ENCODE data around the gene SLC35B2.

SLC35B2 gene

GRCh38 chr6:44253307-44254101, 3.8 kb downstream of the SLC35B2 start:
- no peak for DNase-seq (ENCODE audit: low read depth)

DNA sequence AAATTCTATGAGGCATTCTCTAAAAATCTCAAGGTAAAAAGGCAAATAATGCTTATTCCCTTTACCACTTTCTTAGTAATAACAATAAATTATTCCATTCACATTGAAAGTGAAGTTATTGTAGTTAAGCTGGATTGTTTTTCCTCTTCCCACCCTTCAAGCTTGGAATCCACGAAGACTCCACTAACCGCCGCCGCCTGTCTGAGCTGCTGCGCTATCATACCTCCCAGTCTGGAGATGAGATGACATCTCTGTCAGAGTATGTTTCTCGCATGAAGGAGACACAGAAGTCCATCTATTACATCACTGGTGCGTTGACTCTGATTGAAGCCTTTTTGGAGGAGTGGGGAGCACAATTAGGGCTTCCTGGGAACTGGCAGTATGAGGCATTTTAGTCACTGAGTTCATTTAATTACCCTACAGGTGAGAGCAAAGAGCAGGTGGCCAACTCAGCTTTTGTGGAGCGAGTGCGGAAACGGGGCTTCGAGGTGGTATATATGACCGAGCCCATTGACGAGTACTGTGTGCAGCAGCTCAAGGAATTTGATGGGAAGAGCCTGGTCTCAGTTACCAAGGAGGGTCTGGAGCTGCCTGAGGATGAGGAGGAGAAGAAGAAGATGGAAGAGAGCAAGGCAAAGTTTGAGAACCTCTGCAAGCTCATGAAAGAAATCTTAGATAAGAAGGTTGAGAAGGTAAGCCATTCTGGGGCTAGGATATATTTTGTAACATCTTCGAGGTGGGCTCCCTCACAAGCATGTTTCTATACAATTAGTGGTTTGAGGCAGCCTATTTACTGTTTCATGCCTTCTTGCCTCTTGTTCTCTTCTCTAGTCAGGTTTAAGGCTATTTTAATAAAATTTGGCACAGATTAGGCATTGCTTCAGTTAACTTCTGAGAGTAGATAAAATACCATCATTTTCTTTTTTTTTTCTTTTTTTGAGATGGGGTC, 5.5 kb downstream of the SLC35B2 start:
- no peak for DNase-seq (ENCODE audit: low read depth)

DNA sequence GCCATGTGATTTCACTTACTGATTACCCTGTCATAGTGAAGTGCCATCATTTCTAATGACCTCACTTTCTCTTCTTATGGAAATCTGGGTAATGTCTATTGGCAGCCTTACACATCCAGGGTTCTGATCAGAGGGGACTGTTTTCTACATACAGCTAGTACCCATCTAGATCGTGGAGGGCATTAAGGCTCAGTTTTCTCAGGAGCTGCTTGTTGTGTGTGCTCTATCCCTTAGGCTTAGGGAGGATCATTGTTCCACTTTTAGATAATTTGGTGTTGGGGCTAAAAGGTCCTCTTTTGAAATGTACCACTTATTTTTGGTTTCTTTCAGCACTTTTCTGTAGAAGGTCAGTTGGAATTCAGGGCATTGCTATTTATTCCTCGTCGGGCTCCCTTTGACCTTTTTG, 6.6 kb downstream of the SLC35B2 start:
- no peak for DNase-seq (ENCODE audit: low read depth)

GRCh38 chr6:44250067-44250717, 7.1 kb downstream of the SLC35B2 start:
- no peak for DNase-seq (ENCODE audit: low read depth)

DNA sequence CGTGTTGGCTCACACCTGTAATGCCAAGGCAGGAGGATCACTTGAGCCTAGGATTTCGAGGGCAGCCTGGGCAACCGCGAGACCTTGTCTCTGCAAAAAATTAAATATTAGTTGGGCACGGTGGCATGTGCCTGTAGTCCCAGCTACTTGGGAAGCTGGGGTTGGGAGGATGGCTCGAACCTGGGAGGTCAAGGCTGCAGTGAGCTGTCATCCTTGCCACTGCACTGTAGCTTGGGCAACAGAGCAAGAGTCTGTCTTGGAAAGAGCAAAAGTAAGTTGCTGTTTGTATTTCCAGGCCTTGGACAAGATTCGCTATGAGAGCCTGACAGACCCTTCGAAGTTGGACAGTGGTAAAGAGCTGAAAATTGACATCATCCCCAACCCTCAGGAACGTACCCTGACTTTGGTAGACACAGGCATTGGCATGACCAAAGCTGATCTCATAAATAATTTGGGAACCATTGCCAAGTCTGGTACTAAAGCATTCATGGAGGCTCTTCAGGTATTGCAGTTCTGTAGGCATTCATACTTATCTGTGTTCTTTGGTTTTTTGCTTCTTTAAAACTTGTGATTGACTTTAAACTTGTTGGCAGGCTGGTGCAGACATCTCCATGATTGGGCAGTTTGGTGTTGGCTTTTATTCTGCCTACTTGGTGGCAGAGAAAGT, 8.1 kb downstream of the SLC35B2 start:
- no peak for DNase-seq (ENCODE audit: low read depth)

GRCh38 chr6:44248579-44248978, 8.7 kb downstream of the SLC35B2 start:
- DNase-seq (ENCODE audit: low read depth) = no peak

GRCh38 chr6:44247338-44248302, 9.7 kb downstream of the SLC35B2 start:
- peak; percentile 89 for DNase-seq (ENCODE audit: low read depth)

DNA sequence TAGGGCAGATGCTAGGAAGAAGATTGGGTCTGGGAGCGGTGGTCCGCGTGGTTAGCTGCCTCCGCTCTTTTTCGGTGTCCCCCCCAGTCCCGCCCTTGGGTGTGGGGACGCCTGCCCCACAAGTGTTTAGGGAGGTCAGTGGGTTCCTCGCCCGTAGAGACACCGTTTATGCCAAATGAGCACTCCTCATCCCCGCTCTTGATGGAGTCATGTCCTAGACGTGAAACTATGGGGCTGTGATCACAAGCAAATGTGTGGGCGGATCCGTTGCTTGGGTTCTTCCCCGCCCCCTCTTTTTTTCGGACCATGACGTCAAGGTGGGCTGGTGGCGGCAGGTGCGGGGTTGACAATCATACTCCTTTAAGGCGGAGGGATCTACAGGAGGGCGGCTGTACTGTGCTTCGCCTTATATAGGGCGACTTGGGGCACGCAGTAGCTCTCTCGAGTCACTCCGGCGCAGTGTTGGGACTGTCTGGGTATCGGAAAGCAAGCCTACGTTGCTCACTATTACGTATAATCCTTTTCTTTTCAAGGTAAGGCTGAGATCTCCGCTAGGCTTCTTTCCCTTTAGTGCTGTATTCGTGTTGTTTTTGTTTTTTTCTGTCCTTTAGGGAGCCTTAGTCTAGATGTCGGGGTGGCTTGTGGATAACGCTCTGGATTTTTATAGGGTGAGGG, 10.5 kb downstream of the SLC35B2 start, which contains the start of gene HSP90AB1:
Gene HSP90AB1 (plus strand): TSS at position 439 of the 675 bp plus-strand sequence. CDS start 1,529 bp downstream, outside the sequence.
- DNase-seq (ENCODE audit: low read depth) = peak; percentile 97

- DNase-seq (ENCODE audit: low read depth) = peak; percentile 79
Measured at GRCh38 chr6:44245912-44246662, 11.2 kb downstream of the SLC35B2 start.

DNA sequence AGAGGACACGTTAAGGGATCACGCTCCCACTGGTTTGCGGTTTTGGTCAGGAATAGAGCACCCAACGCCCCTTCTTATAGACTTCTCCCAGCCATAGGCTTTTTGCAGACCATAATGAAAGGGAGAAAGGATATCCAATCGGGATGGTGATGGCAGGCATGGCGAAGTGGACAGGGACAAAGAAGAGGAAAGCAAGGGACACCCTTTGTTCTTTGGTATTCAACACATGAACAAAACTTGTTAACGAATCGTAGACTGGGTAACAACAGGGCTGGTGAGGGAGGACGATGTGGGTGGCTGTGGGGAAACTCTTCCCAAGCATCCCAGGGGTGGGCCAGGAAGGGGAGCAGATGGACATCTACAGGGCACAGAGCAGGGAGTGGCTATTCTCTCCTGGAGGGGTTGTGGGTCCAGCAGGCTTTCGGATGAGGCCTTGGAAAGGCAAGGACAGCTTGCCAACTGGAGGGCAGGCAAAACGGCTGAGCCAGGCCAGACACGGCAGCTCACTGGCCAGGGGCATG, 11.9 kb downstream of the SLC35B2 start:
- no peak for DNase-seq (ENCODE audit: low read depth)

GRCh38 chr6:44243345-44243744, 14.0 kb downstream of the SLC35B2 start:
- DNase-seq (ENCODE audit: low read depth) = no peak

DNA sequence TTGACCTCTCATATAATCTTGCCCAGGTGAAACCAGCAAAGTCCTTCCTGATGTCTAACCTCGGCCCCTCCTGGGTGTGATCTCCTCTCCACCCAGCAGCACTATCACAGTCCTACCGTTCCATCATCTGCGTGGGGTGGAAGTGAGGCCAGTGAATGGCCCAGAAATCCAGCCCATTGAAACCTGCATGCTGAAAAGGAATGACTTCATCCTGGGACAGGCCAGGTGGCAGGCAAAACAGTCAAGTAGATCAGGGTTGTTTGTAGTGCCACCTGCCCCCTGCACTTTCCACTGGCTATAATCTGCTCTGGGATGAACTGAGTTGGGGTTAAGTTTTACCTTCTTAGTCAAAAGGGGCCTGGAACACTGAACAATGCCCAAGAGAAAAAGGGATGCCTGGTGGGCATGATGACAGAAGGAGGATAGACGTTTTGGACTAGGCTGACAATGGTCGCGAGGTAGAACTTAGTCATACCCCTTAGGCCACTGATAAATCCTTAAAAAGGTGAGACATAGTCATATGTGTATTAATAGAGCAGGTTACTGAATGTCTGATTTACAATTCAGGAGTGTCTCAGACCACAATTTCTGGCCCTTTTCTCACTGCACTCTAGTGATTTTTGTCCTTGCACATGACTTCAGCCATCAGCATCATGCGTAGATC, 18.5 kb downstream of the SLC35B2 start:
- DNase-seq (ENCODE audit: low read depth) = no peak

- peak; percentile 67 for DNase-seq (ENCODE audit: low read depth)
Measured at GRCh38 chr6:44237813-44238433, 19.4 kb downstream of the SLC35B2 start.

DNA sequence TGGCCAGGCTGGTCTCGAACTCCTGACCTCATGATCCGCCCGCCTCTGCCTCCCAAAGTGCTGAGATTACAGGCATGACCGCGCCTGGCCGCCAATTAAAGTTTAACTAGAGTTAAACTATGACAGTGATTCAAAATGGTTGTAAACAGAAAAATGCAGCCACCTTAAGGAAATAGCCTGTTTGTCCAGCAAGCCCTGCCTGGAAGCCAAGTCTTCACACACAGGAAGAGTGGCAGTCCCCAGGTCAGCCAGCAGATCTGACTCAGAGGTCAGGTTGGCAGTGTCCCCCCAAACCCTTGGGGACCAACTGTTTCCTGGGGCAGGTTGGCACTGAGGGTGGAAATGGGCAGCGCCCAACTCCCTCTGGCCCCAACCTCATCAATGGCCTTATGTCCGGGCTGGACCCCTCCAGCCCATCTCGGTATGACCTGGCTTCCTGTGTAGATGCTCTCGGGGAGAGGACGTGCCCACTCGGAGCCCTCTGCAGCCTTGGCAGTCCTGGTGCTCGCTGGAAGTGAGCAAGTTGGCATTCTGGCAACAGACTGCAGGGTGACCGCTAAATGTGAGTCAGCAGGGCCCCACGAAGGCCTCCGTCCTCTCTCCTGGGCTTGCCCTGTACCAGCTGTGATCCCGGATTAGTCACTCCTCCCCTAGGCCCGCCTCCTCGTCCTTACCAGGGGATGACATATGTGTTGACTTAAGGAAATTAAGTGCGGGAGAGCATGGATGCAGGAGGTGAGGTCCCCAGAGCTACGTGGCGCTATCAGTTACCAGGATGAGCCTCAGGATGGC, 20.1 kb downstream of the SLC35B2 start:
- peak; percentile 54 for DNase-seq (ENCODE audit: low read depth)

DNA sequence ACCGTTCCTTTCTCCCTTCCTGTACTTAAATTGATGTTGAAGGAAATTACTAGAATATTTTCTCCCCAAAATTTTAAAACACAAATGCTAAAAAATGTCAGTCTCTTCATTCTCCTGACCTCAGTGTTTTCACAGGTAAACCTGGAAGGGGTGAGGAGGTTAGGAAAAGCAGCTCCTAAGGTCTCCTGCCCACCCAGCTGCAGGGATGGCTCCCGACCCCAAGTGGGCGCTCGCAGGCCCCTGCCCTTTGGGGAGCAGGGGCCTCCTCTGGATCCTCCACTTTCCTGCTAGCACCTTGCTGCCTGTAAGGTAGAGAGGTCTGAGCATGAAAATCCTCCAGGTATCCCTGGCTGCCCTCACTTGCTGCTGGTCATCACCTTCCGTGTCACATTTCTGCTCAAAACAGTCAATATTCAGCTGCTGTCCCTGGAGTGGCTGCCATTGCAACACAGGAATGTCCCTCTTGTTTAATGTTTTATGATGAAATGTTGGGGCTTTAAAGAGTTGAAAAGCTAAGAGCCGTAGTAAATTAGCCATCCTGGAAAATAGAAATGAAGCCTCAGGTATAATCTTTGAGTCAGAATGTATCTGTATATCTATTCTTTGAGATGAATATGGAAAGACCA, 21.3 kb downstream of the SLC35B2 start:
- DNase-seq (ENCODE audit: low read depth) = no peak

GRCh38 chr6:44235269-44235668, 22.1 kb downstream of the SLC35B2 start:
- DNase-seq (ENCODE audit: low read depth) = no peak

Measured in stimulated activated CD4-positive, alpha-beta T cell treated with anti-CD3 and anti-CD28 coated beads, Interleukin-2, amount 100 ng/mL, for 4 hours (primary cell).